Suprapubic skin (tissue), 3 donors: Measurements from ENCODE around the gene GAS6.
"Not testable (repeated sequence)": the region's sequence is repeated elsewhere in the genome, so short reads cannot be mapped to it uniquely, and the experiment has no call there.

Experiments
- POLR2A ChIP-seq, 2 donors: fragments of 450-650 bp; IDR thresholded peaks; one replicate each; pipeline ENCODE4 v1.6.1; 2017; ENCODE audit warnings: antibody characterized with exemption in 2 of 2, mild to moderate bottlenecking in 2 of 2, moderate library complexity in 2 of 2
- TF ChIP-seq, protein P1 (sequence below), 2 donors: fragments of 200-600 bp in 1 of 2; fragments of 450-650 bp in 1 of 2; sonication (generic) in 1 of 2; IDR thresholded peaks; one replicate each; pipeline ENCODE4 v1.5.1; 2016 to 2019; ENCODE audit warnings: antibody characterized with exemption in 2 of 2, mild to moderate bottlenecking in 1 of 2, moderate library complexity in 1 of 2

DNA sequence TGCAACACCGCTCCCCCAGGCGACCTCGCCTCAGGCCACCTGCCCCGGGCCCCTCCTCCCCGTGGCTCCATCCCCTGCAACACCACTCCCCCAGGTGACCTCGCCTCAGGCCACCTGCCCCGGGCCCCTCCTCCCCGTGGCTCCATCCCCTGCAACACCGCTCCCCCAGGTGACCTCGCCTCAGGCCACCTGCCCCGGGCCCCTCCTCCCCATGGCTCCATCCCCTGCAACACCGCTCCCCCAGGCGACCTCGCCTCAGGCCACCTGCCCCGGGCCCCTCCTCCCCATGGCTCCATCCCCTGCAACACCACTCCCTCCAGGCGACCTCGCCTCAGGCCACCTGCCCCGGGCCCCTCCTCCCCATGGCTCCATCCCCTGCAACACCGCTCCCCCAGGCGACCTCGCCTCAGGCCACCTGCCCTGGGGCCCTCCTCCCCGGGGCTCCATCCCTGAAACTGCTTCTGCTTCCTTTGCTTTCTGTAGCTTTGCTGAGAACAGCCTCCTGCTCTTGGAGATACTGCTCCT lies 33.4 kb downstream of the GAS6 start:
- not testable (repeated sequence) for TF ChIP-seq POLR2A (IDR thresholded peaks at IDR 0.05)
- TF ChIP-seq, protein P1, sequence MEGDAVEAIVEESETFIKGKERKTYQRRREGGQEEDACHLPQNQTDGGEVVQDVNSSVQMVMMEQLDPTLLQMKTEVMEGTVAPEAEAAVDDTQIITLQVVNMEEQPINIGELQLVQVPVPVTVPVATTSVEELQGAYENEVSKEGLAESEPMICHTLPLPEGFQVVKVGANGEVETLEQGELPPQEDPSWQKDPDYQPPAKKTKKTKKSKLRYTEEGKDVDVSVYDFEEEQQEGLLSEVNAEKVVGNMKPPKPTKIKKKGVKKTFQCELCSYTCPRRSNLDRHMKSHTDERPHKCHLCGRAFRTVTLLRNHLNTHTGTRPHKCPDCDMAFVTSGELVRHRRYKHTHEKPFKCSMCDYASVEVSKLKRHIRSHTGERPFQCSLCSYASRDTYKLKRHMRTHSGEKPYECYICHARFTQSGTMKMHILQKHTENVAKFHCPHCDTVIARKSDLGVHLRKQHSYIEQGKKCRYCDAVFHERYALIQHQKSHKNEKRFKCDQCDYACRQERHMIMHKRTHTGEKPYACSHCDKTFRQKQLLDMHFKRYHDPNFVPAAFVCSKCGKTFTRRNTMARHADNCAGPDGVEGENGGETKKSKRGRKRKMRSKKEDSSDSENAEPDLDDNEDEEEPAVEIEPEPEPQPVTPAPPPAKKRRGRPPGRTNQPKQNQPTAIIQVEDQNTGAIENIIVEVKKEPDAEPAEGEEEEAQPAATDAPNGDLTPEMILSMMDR (IDR thresholded peaks at IDR 0.05): not testable (repeated sequence)
